PFSK-1 (cell line): ENCODE results near the gene ZNF469.

Experiments used
- POLR2AphosphoS5 ChIP-seq: IDR thresholded peaks from 2 replicates; pipeline ENCODE4 v1.6.1; 2012; ENCODE audit warnings: low read depth, mild to moderate bottlenecking, control low read depth, low read length, moderate library complexity
- SIN3A ChIP-seq: IDR thresholded peaks from 2 replicates; pipeline ENCODE4 v1.6.1; 2012; ENCODE audit warnings: mild to moderate bottlenecking, low read length, moderate library complexity, borderline replicate concordance; ENCODE audit not compliant: insufficient read depth

- TF ChIP-seq POLR2AphosphoS5 (no peak), SIN3A (no peak)
These were observed 25.3 kb upstream of the ZNF469 start for GRCh38 chr16:88357317-88358022.
